GM15510 (cell line): ENCODE data around the gene MLH3.

ENCODE experiments used
- POLR2A ChIP-seq: IDR thresholded peaks from 3 replicates; pipeline ENCODE4 v1.6.1; 2011; ENCODE audit warnings: borderline replicate concordance; ENCODE audit not compliant: insufficient read length; ENCODE audit errors: extremely low read depth

The MLH3 gene

GRCh38 chr14:74974364-74975058 is 76.8 kb downstream of the MLH3 start:
- TF ChIP-seq POLR2A, result no peak

- no peak for TF ChIP-seq POLR2A
These were observed 77.3 kb downstream of the MLH3 start for GRCh38 chr14:74973905-74974363.

GRCh38 chr14:74973003-74973653 is 78.1 kb downstream of the MLH3 start:
- TF ChIP-seq POLR2A, result no peak

DNA sequence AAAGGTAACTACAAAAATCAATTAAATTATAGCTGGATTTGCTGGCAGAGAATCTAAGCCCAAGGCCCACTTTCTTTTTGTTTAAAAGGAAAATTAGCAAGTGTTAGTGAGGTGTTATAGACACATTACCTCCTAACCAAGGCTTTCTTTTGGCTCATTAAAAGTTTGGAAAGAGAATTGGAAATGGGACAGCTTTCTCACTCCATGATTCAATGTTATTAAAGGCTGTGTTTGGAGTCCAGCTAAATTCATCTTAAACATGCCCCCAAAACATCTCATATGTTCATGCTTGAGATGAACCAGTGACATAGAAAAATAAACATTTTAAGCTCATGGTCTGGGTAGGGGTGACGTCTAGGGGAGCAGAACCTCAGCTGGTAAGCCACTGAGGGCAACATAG is 82.5 kb downstream of the MLH3 start:
- TF ChIP-seq POLR2A, result no peak

DNA sequence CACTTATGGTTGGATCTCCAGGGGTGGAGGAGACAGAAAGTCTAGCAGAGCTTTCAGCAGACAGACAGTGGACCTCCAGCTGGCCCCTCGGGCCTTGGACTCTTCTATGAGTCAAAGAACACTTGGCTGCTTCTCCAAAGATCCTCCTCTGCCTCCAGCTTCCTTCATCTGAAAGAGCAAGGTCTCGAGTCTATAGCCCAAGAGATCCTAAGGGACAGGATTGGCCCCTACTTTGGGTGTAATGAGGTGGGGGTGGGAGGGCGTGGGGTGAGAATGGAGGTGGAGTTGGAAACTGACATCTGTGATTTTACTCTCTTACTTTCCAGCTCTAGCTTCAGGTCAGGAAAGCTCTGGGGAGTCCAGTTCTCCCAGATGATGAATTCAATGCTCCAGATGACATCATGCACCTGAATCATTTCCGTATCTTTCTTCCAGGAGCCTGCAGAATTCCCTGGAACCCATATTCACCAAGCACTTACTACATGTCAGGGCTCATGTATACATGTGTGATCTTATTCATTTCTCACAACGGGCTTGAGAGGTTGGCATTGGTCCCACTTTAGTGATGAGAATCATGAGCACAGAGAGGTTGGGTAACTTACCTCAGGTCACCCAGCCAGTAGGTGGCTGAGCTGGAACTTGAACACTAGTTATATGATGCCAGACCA is 85.6 kb downstream of the MLH3 start:
- no peak for TF ChIP-seq POLR2A

GRCh38 chr14:74964787-74965485 is 86.3 kb downstream of the MLH3 start:
- no peak for TF ChIP-seq POLR2A
